Activated CD4-positive, alpha-beta T cell treated with anti-CD3 and anti-CD28 coated beads, Interleukin-2, amount 50 U/mL, for 24 hours (primary cell): ENCODE results near the gene RASGRP2.

Experiments used
- DNase-seq, 2 donors: peaks; one replicate each; pipeline ENCODE4 v3.0.0-alpha.2; 2020; ENCODE audit warnings: low read depth in 1 of 2, low spot score in 1 of 2

RASGRP2 gene

DNA sequence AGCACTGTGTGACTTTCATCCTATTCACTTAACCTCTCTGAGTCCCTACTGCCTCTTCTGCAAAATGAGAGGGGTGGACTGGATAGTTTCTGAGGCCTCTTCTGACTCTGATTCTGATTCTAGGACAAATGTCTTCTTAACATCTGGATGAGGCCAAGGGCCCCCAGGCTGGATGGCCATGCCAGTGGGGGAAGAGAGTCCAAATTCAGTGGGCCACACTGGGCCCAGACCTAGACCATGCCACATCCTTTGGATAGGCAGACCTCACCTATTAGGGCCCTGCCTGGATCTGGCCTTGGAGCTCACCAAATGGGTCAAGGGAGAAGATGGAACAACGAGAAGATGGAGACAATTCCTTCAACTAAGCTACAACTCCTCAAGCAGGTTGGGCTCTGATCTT is 45.5 kb downstream of the RASGRP2 start:
- DNase-seq = no peak

DNA sequence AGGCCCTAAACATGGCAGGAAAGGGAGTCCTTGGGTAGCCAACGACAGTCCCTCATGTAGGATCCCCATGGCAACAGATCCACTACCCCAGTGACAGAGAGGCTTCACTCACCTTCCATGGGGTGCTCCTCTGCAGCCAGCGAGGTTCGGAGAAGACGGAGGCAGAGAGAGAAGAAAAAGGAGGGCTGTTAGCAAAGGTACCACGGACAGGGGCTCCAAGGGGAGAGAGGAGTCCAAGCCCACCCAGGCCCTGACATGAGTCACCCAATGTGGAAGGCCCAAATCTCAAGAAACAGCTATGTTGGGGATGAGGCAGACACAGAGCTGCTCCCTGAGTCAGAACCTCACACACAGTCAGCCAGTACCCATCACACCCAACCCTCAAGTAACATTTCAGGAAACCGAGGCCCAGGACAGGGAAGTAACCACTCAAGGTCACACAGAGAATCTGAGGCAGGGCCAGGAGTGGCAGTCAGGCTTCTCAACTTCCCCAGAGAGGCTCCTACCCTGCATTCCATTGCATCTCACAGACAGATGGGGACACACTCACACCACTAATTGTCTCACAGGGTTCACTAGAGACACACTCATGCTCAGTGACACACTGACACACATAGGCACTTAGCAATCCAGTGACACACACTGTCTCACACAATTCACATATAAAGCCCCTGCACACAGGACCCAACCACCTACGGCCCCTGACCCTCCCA is 46.1 kb downstream of the RASGRP2 start:
- no peak for DNase-seq

DNA sequence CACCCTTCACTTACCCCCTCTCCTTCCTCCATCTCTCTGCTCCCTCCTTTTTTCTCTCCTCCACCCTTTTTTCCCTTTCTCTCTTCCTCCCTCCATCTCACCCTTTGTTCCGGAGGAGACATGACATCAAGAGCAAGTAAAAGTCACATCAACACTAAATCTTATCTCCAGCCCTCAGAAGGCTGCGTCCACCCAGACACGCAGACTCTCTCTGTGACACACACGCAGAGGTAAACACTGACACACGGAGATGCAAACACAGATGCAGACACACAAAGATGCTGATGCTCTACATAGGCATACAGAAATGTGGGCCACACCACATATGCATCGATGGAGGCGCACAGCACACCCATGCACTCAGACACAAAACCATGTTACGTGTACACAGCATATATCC is 47.9 kb downstream of the RASGRP2 start:
- no peak for DNase-seq

DNA sequence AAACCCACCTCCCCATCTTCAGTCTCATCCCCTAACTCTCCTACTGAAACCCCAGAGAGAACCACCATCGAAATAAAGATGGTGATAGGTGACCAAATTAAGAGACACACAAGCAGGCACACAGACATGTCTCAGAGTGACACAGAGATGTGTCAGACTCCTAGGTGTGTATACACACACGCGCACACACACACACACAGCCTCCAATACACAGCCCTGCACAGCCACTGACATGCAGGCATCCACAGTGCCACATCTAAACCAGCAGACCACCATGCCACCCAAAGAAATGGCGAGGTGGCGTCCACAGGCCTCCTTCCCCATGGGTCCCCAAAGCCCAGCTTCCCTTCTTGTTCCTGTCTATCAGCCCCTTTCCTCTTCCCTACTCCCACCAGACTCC is 48.4 kb downstream of the RASGRP2 start:
- DNase-seq = no peak

DNA sequence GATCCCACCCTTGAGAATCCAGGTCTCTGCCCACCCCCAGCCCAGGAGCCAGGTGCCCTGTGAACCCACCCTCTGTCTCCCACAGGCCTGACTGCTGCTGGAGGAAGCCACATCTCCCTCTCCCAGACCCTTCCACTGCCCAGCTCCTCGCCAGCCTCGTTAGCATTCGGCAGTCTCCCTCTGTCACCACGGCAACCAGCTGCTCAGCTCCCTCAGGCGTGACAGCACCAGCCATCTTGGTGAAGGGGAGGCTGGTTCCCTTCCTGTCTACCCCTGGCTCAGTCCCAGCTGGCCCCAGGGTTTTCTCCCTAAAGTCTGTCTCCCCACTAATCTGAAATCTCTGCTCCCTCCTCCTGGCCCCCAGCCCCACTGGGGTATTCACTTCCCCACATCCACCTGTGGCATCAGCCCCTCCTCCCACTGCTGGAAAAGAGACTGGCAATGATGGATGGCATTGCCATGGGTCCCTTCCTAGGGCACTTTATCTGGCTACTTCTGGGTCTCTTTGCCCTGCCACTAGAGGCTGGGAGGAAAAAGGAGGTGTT is 49.0 kb downstream of the RASGRP2 start:
- DNase-seq = no peak

DNA sequence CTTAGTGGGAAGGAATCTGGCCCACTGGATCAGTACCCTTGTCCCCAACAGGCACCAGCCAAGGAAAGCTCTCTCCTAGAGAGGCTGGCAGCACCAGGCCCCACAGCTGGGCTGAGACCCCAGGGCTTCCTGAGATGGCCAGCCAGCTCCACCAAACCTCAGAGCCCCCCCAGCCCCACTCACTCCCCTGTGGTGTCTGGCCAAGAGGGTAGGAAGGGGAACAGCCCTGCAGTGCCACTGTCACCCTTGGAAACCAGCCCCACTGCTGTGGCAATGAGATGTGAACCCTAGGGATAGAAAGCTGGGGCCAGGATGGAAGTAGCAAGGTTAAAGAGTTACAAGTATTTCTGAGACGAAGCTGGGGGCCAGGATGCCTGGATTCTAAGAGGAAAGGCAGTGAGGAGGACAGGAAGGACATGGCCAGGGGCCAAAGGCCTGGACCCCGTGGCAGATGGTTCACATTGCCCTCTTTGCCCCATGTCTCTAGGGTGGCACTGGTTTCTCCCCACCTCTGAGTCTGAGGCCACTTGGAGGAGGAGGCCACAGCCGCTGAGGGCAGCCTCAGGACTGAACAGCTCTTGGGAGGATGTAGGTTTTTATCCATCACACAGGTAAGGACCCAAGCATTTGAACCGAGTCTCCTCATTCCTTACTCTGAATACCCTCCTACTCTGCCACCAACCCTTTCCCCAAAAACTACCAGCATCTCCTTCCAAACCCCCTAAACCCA is 49.8 kb downstream of the RASGRP2 start:
- no peak for DNase-seq

DNA sequence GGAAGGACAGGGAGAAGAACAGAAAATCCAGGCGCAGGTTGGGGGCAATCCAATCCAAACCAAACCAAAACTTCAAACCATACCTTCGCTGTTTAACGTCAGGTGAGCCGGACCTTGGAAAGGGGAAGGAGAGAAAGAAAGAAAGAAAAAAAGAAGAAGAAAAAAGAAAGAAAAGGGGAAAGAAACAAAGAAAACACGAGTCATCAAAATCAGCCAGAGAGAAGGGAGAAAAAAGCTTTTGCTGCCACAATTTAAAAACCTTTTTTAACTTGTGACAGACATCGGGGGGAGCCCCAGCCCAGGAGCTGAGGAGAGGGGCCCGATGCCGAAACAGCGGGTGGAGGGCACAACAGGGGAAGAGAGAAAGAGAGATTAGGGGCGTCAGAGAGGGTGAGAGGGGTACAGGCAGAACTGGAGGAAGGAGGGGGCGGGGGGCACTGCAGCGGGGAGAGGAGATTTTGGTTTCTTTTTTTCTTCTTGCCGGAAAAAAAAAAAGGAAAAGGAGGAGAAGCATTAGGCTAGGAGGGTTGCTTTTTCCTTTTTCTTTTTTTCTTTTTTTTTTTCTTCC is 51.1 kb downstream of the RASGRP2 start:
- DNase-seq = no peak

DNA sequence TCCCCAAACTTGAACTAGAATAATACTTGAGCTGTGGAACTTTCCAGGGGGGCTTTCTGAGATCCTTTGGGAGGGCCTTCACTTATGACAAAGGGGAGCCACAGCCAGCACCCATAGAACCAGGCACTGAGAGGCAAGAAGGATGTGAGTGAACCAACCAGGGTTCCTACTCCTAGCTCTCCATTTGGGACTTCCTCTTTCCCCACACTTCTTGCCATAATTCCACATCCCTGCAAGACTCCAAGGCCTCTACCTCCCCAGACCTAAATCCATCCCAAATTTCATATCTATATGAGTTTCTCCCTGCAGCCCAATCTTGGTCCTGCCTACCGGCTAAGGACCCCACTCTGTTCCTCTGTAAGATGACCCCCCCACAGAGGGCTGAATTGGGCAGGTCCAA is 52.4 kb downstream of the RASGRP2 start:
- no peak for DNase-seq

DNA sequence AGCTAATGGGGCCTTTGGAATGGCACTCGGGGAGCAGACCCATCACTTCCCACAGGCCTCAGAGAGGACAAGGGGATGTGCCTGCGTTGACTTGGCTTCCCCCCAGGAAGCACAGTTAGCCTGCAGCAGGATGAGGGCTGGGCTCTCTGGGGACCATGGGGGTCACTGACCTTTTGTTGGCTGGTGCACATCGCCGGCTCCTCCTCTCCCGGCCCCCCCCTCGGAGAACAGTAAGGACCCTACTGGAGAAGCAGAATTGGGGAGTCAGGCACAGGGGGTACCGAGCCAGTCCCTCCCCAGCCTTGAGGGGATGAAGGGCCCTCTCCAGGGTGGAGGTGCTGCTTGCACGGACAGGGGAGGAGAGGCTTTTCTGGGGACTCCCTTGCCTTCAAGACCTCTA is 53.7 kb downstream of the RASGRP2 start:
- DNase-seq = no peak

DNA sequence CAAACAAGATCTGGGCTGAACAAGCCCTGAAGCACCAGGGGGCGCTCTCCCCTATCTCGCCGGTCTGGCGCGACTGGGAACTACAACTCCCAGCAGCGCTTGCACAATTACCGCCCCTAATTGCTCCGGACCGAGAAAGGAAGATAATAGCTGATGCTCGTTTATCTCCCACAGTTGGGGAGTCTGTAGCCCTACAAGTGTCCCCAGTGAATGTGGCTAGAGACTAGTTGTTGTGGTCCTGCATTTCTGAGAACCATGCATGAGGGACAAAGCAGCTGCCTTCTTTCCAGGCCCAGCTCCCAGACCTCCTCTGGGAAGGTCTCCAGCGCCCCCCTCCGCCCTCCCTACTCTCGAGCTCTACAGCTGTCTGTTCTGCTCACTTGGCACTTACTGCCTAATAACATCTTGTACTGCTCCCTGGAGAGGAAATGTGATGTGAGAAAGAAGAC is 55.4 kb downstream of the RASGRP2 start:
- peak; percentile 84 to 86 for DNase-seq

DNA sequence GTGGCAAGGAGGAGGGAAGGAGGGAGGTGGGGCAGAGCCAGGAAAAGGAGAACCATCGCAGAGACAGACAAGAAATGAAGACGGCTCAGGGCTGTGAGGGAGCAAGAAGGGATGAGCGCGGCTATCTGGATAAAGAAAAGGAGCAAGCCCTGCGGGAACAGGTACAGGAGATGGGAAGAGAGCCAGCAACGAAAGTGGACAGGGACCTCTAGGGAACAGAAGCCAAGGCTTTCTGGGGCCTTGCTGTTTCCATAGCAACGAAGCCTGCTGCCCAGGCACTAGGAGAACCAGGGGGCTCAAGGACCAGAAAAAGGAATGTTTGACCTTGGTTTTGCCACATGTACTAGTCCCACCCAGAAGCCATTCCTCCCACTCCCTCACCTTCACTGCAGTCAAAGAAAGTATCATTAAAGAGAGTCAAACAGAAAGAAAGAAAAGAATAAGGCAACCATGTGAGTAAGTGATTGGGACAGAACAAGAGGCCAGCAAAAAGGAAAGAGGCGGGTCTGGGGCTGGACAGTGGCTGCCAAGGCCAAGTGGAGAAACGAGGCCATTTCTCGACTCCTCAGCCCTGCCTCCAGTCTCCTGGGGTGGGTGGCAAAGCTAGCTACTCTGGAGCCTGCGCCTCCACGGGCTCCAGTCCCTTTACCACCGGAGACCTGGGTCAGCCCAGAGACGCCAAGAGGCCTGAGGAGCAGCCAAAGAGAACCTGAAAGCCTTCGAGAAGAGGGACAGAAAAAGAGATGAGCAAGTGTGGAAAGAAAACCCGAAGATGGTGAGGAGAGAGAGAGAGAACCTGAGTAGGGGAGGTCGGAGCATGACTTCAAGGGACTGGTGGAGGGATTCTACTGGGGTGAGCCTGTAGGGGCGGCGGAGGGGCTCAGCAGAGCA is 56.1 kb downstream of the RASGRP2 start:
- no peak for DNase-seq

DNA sequence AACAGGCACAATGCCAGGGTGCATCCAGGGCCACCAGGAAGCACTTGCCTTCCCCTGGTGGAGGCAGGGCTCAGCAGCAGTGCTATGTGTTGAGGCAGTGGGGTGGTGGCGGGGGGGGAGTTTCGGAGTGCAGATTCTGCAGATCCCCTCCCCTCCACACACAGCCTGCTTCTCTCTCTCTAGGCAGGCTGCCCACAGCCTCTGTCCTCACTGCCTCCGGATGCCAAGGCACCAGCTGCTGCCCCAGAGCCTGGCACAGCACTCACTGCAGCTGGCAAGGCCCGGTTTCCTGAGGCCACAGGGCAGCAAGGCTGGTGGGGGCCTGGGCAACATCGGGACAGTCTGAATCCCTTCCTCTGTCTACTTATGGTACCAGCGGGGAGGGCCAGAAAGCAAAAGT is 56.7 kb downstream of the RASGRP2 start:
- DNase-seq = no peak

DNA sequence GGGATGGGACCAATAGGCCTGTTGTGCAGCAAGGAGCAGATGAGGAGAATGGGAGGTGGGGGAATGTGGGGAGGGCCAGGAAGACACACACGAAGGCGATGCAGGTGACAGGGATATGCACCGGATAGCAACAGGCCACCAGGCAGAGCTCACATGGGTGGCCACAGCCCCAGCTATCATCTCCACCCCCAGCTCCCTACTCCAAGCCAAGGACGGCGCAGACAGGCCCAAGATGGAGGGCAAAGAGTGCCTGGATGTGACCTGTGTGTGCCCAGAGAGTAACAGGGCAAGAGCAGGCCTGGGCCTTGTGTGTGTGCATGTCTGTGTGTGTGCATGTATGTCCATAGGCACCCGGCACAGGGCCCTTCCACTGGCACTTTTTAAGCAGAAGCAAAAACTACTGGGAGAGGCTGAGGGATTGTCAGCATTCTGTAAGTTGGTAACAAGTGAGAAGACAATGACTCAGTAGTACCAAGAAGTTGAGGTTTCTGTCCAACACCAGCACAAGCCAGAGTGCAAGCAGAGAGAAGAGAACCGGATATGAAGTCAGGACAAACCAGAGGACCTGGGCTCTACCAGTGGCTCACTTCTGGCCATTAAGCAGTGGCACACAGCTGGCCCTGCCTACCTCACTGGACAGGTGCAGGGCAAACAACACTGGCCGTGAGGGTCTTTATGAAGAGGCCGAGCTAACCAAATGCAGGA is 57.3 kb downstream of the RASGRP2 start:
- no peak for DNase-seq

DNA sequence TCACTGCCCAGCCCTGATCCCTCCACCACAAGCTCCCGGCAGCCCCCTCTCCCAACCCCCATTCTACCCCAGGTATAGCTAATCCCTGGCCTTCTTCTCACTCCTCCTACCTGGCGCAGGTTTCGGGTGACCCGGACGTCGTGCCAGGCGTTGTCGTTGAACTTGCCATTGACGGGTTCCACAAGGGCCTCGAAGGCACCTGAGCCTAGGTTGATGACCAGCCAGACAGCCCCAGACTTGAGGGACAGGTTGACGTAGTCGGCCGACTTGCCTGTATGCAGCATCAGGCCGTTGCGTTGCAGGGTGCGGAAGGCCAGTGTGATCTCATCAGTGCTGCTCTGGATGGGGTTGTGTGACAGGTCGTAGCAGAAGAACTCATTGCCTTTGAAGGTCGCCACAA is 58.4 kb downstream of the RASGRP2 start:
- no peak for DNase-seq

DNA sequence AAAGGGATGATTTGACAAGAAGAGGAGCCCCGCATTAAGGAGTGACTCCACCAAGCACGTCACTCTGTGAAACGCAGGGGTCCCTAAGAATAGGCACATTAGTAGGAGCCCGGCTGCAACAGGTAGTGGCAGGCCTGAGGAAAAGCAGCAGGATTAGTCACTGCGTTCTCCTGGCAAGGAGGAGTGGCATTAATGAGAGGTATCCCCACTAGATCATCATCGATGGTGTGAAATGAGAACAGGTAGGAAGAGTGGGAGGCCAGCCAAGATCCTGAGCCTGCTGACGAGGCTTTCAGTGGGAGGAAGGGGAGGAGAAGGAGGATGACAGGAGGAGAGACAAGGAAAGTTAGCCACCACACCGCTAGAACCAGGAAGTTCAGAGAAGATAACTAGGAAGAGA is 59.6 kb downstream of the RASGRP2 start:
- DNase-seq = no peak

DNA sequence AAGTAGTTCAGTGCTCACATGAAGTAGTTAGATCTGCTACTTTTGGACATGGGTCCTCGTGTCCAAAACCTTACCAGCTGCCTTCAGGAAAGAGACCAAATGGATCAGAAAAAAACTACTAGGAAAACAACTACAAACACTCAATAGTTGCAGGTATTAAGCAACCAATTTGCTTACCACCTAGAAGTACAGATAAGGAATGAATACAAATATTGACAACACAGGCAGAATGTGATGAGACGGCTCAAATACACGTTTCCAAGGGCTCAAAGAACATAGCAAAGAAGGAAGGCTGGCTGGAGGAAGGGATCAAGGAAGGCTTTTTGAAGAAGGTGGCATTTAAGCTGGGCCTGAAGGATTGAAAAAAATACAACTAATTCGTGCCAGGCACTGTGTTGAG is 62.8 kb downstream of the RASGRP2 start:
- DNase-seq = no peak

DNA sequence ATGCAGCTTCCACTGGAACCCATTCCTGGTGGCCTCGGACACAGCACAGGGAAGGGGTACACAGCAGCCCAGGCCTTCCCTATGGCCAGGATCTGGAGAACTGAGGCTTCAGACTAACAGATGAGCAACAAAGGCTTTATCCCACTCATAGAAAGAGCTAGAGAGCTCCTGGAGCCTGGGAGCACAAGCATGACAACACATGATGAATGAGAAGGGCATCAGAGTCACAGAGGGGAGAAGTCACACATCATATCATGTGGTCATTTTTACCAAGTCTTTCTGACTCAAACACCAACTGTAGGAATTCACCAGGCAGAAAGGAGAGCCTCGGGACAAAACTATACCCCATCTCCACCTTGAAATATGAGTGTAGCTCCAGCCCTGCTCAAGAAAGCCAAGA is 64.1 kb downstream of the RASGRP2 start:
- DNase-seq = no peak

DNA sequence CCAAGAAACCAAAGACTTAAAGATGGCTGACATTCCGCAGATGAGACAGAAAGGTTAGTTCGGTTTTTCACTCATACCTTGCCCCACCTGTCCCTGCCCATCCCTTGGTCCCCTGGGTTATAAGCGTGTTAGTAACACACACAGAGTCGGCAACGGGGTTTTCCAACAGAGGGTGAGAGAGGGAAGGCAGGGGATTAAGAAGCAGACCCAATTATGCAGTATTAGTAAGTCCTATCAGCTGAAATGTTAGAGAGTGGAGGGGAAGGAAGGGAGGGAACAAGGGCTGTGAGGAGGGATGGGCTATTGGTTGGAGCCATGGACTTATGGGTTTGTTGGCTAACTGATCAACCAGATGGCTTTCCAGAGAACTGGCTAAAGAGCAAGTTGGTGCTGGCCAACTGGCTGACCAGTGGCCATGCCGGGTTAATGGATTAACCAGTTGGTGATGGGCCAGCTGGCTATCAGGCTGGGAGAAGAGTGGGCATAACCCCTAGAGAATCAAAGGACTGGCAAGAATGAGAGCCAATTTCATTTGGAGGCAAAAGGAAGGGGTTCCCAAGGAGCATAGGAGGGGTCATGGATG is 66.4 kb downstream of the RASGRP2 start:
- no peak for DNase-seq
